Lower leg skin (tissue), 3 donors: Measurements from ENCODE around the gene ASTL.

Source experiments
- CTCF ChIP-seq, 3 donors: fragments of 450-650 bp; IDR thresholded peaks; one replicate each; pipeline ENCODE4 v1.5.1; 2016; ENCODE audit warnings: antibody characterized with exemption in 3 of 3, mild to moderate bottlenecking in 3 of 3, moderate library complexity in 2 of 3
- POLR2A ChIP-seq, 2 donors: fragments of 450-650 bp; IDR thresholded peaks; one replicate each; pipeline ENCODE4 v1.6.1; 2016 to 2017; ENCODE audit warnings: antibody characterized with exemption in 2 of 2, mild to moderate bottlenecking in 1 of 2, moderate library complexity in 1 of 2

GRCh38 chr2:96159084-96159830, 21.0 kb upstream of the ASTL start:
- TF ChIP-seq CTCF (IDR thresholded peaks at IDR 0.05) (no peak), POLR2A (IDR thresholded peaks at IDR 0.05) (no peak)
